Measurements from ENCODE around the gene ALK.

Gene ALK

GRCh38 chr2:29881089-29881730, 40.2 kb downstream of the ALK start:
- Histone ChIP-seq H2AFZ (ENCODE audit: low read length) (no peak overlapping the region), H4K20me1 (ENCODE audit: insufficient read depth, low read length) (no peaks in the 10 kb centered on the region), H3K27ac (ENCODE audit: low read depth, low read length, poor library complexity, severe bottlenecking) (no peak overlapping the region), H3K4me2 (ENCODE audit: low read length) (no peak overlapping the region), H3K9me2 (ENCODE audit: low read depth, low read length) (no peaks in the 10 kb centered on the region), H3K79me2 (ENCODE audit: insufficient read depth, low read length) (no peaks in the 10 kb centered on the region), H3F3A (ENCODE audit: insufficient read depth, low read length) (no peaks in the 10 kb centered on the region), H3K27me3 (ENCODE audit: insufficient read depth, low read length) (no peaks in the 10 kb centered on the region; the same call in 1 of the 2 replicates), H3K36me3 (ENCODE audit: insufficient read depth, low read length) (no peaks in the 10 kb centered on the region), H3K9ac (ENCODE audit: low read length) (no peak overlapping the region), H3K4me1 (ENCODE audit: insufficient read depth, low read length, severe bottlenecking) (no peaks in the 10 kb centered on the region), H3K9me3 (ENCODE audit: low read length) (no peaks in the 10 kb centered on the region), H3K4me3 (ENCODE audit: low read depth, low read length, poor library complexity, severe bottlenecking) (no peak overlapping the region)
- TF ChIP-seq CTCF (IDR thresholded peaks at IDR 0.05; ENCODE audit: low read length) (no peak), EZH2 (IDR thresholded peaks at IDR 0.05; ENCODE audit: borderline replicate concordance, low read length) (no peak)

- no peaks in the 10 kb centered on the region; the same call in 1 of the 2 replicates for H3K27me3 ChIP-seq (ENCODE audit: insufficient read depth, low read length)
- H3K9me2 ChIP-seq (ENCODE audit: low read depth, low read length) = no peaks in the 10 kb centered on the region
Observed at GRCh38 chr2:29880084-29880483, 41.3 kb downstream of the ALK start.

GRCh38 chr2:29879456-29879855, 41.9 kb downstream of the ALK start:
- Histone ChIP-seq H3K9ac (ENCODE audit: low read length) (no peak overlapping the region), H4K20me1 (ENCODE audit: insufficient read depth, low read length) (no peaks in the 10 kb centered on the region), H3K4me2 (ENCODE audit: low read length) (no peak overlapping the region), H3K4me3 (ENCODE audit: low read depth, low read length, poor library complexity, severe bottlenecking) (no peak overlapping the region), H3F3A (ENCODE audit: insufficient read depth, low read length) (no peaks in the 10 kb centered on the region), H3K9me2 (ENCODE audit: low read depth, low read length) (no peaks in the 10 kb centered on the region), H3K27ac (ENCODE audit: low read depth, low read length, poor library complexity, severe bottlenecking) (no peak overlapping the region), H3K4me1 (ENCODE audit: insufficient read depth, low read length, severe bottlenecking) (no peaks in the 10 kb centered on the region), H3K9me3 (ENCODE audit: low read length) (no peaks in the 10 kb centered on the region), H3K36me3 (ENCODE audit: insufficient read depth, low read length) (no peaks in the 10 kb centered on the region), H2AFZ (ENCODE audit: low read length) (no peak overlapping the region), H3K79me2 (ENCODE audit: insufficient read depth, low read length) (no peaks in the 10 kb centered on the region), H3K27me3 (ENCODE audit: insufficient read depth, low read length) (no peaks in the 10 kb centered on the region; the same call in 1 of the 2 replicates)
- TF ChIP-seq EZH2 (IDR thresholded peaks at IDR 0.05; ENCODE audit: borderline replicate concordance, low read length) (no peak), CTCF (IDR thresholded peaks at IDR 0.05; ENCODE audit: low read length) (no peak)

More at GRCh38 chr2:29880084-29880483, 41.3 kb downstream of the ALK start:
- H3K4me1 ChIP-seq (ENCODE audit: insufficient read depth, low read length, severe bottlenecking) = no peaks in the 10 kb centered on the region
- H3K4me3 ChIP-seq (ENCODE audit: low read depth, low read length, poor library complexity, severe bottlenecking) = no peak overlapping the region
- H3K79me2 ChIP-seq (ENCODE audit: insufficient read depth, low read length) = no peaks in the 10 kb centered on the region
- no peaks in the 10 kb centered on the region for H3K36me3 ChIP-seq (ENCODE audit: insufficient read depth, low read length)
- H3K4me2 ChIP-seq (ENCODE audit: low read length) = no peak overlapping the region
- H3K9me3 ChIP-seq (ENCODE audit: low read length) = no peaks in the 10 kb centered on the region
- H4K20me1 ChIP-seq (ENCODE audit: insufficient read depth, low read length) = no peaks in the 10 kb centered on the region
- H3K27ac ChIP-seq (ENCODE audit: low read depth, low read length, poor library complexity, severe bottlenecking) = no peak overlapping the region
- H3F3A ChIP-seq (ENCODE audit: insufficient read depth, low read length) = no peaks in the 10 kb centered on the region
- no peak overlapping the region for H2AFZ ChIP-seq (ENCODE audit: low read length)
- H3K9ac ChIP-seq (ENCODE audit: low read length) = no peak overlapping the region
- TF ChIP-seq CTCF (IDR thresholded peaks at IDR 0.05; ENCODE audit: low read length) (no peak), EZH2 (IDR thresholded peaks at IDR 0.05; ENCODE audit: borderline replicate concordance, low read length) (no peak)
